ENCODE measurements around the gene MT1F.

MT1F gene

GRCh38 chr16:56701534-56701933, 43.8 kb downstream of the MT1F start:
- DNase-seq: no peak

DNA sequence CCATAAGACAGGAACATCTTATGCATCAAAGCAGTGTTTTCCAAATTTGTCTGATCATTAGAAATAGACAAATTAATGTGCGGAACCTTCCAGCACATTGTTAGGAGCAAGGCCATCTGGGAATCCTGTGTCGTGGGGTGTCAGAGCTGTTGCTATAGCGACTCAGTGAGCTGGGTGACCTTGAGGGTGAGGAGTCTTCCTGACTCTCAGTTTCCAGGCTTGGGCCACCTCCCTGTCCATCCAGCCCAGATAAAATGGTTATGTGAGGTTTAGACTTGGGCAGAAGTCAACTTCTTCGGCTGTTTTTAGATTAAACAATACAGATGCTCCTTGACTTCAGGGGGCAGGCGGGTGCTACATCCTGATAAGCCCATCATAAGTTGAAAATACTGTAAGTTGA, 45.1 kb downstream of the MT1F start:
- no peak for DNase-seq

Measured in femur (tissue), 1 donor.